HG02943 (cell line): ENCODE data around the gene PAQR7.

Source experiments
- ATAC-seq: cut with Tn5 transposase; IDR thresholded peaks from one replicate; pipeline ENCODE4 v1.9.1; 2021; ENCODE audit warnings: mild to moderate bottlenecking, low read depth, moderate library complexity; ENCODE audit not compliant: unreplicated experiment

PAQR7 gene

DNA sequence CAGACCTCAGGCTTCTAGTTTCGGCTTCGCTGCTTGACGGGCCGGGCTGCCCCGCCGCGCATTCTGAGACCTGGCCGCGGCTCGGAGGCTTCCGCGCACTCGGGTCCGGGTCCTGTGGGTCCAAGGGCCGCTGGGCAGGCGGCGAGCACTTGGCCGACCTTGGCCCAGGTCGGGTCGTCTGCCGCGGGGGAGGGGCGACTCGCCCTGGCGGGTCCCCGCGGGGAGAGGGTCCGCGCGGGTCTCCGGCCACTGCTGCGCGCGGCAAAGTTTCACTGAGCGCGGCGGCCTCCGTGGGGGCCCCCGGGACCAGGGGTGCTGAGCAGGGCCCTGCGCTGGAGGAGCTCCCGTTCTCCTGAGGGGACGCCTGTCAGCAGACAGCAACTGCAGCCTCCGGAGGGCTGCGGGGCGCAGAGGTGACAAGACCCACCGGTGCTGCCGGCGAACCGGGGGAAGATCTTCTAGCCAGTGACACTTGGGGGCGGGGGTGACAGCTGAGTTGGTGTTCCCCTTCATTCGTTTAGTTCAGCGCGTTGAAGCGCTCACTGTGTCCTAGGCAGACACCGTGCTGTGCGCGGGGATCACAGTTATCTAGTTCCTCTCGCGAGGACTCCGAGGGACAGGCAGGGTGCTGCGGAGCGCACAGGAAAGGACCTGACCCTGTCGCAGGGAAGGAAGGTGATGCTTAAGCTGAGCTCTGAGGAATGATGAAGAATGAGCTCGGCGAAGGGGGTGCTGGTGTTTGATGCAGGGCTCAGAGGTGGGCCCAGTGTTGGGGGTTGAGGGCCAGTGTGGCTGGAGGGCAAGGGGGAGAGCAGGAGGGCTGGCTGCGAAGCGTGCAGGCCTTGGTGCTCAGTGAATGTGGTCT lies 55.0 kb downstream of the PAQR7 start:
- ATAC-seq: peak; percentile 32

DNA sequence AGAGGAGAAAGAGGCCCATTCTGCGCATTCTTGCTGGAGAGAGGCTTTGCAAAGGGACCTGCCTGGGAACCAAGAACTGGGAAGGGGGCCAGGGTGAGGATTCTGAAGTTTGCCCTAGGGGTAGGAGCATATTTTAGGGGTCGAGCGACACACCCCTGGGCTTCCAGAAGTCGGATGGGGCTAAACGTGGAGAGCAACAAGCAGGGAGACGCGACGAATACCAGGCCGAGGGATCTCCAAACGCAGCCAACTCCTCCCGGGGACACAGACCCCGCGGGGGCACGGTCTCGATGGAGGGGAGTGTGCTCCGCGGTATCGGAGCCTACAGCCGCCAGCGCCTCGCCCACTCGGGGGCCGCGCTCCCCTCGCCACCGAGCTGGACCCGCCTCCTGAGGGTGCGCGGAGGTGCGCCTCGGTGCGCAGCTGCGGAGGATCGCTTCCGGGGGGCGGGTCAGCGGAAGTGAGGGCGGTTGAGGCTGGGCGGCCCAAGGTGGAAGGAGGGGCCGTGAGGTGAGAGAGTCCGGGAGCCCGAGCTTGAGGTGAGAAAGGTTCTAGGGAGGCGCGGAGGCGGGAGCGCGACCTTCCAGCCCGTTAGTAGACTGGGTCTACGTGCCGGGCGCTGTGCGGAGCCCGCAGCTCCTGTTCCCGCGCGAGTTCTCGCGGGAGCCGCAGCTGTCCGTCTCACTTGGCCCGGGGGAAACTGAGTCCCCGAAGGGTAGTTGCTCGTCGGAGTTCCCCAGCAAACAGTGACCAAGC lies 55.8 kb downstream of the PAQR7 start, which contains the start of gene MTFR1L:
MTFR1L (plus strand) TSS at position 464 of the 756 bp plus-strand sequence. CDS start 3,151 bp downstream, outside the sequence.
- ATAC-seq: peak; percentile 87

DNA sequence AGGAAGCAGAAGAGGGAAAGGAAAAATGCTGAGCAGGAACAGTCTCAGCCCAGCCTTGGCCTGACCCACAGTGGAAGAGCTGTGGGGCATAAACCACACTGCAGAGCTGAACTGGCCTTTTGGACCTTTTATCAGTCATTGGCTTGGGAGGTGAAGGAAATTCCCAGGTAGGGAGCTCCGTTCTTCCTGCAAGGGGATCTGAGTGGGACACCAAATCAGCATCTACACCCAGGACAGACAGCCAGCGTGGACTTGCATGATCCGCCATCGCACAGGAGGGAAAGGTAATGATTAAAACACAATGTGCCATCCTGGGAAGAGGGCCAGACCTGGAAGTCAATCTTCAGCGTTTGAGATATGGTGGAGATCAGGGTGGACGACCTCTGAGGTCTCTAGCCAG lies 56.9 kb downstream of the PAQR7 start:
- ATAC-seq: no peak

DNA sequence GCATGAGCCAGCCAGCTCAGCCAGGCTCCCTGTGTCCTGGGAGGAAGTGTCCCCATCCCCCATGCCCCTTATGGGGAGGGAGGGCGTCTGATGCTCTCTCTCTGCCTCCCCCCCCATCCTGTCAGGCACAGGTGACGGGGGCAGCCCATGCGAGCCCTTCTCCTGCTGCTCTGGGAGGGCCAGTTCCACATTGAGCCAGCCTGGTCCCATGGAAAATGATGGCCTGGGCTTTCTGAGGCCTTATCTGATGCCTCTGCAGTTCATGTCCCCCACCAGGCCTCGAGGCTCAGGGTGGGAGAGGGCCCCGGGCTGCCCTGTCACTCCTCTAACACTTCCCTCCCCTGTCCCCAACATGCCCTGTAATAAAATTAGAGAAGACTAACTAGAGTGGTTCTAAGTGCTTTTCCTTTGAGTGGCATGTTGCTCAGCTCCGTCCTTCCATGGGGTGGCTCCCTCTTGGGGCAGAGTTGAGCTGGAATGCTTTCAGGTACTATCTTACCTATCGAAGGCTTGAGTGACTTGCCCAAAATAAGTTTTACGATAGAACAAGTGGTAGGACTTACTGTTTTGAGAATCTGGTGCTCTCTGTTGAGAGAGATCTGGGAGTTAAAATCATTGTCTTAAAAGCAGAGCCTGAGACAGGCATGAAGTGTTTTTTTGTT lies 57.5 kb downstream of the PAQR7 start:
- ATAC-seq: no peak

DNA sequence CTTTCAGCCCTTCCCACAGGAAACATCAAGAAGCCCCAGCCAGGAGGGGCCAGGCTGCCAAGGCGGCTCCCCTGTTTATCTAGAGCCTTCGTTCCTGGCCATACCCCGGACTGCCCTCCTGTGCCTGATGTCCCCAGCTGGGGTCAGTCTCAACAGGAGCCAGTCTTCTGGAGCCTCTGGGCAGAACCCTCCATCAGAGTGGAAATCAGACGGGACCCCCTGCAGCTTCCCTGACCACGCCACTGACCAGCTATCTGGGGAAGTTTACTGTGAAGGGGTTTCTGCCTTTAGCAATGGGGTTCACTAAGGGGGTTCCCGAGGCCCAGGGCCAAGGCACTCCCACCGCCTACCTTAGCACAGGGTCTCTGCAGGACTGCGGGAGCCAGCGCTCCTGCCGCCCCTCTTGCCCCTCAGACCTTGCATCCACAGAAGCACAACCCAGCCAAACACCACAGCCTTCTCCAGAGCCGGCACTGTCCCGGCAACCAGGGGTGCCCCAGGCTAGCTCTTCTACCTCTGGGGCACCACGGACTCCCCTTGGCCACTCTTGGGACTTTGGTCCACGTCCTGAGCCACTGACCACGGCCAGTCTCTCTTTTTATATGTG lies 59.3 kb downstream of the PAQR7 start:
- no peak for ATAC-seq

DNA sequence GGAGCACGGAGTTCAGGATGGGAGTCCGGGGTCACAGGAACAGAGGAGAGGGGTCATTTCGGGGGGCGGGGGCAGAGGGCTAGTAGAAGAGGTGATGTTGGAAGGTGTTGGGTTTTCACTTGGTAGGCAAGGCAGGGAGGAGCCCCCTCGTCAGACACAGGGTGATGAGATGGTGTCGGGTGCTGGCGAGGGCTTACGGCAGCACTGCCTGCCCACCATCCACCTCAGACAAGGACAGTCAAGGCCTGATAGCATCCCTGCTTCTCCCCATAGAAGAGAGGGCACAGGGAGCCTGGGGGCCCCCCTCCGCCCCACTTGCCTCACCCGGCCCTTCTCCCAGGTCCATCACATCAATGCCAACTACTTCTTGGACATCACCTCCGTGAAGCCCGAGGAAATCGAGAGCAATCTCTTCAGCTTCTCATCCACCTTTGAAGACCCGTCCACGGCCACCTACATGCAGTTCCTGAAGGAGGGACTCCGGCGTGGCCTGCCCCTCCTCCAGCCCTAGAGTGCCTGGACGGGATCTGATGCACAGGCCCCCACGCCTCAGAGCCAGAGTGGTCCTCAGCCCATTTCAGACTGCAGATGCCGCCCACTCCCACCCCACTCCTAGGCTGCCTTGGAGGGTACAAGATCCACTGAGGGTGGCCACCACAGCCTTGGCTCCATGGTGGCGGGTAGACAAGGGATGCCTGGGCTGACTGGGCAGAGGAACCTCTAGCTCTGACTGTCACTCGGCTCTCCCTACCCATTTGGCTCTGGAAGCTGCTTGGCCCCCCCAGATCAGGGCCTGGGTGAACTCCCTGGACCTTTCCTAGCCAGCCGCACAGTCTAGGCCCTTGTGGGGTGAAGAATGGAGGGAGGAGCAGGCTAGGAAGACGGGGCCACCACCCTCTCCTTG lies 60.0 kb downstream of the PAQR7 start:
- no peak for ATAC-seq

DNA sequence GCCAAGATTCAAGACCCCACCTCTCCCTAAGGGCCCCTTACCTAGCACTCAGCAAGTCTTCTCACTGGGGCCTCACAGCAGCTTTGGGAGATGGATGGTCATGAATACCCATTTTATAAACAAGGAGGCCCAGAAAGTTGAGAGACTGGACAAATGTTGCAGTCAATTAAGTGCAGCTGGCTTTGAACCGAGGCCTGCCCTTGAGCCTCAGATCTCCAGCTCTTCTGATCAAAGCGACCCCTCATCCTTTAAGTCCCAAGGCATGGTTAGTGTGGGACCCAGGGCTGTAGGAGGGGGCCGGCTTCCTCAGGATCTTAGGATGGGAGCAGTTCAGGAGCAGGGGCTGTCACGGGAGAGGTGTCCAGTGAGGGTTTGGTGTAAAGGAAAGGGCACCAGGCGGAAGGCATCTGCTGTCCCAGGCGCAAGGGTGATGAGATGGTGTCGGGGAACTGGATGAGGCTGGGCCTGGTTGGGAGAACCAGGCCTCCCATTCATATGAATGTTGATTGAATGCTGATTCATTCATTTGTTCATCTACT lies 60.9 kb downstream of the PAQR7 start:
- no peak for ATAC-seq

DNA sequence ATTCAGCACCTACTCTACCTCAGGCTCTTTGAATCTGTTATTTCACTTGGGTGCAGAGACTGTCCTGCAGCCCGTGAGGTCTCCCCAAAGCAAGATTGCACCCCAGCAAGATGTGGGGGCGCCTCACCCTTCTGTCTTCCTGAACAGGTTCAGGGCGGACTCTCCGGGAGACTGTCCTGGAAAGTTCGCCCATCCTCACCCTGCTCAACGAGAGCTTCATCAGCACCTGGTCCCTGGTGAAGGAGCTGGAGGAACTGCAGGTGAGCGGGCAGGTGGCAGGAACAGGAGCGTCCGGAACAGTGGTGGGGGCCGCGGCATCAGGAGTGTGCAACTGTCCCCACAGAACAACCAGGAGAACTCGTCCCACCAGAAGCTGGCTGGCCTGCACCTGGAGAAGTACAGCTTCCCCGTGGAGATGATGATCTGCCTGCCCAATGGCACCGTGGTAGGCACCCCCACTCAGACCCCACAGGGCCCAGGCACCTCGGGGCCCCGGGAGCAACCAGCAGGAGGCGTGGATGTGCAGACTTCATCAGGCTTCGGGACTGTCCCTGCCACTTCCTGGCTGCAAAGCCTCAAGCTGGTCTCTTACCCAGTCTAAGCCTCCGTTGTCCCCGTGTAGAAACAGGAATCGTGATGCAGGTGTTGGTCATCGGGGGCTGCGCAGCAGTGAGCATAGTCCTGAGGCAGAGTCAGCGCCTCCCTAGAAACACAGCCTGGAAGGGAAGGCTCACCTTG lies 61.6 kb downstream of the PAQR7 start:
- ATAC-seq: no peak

DNA sequence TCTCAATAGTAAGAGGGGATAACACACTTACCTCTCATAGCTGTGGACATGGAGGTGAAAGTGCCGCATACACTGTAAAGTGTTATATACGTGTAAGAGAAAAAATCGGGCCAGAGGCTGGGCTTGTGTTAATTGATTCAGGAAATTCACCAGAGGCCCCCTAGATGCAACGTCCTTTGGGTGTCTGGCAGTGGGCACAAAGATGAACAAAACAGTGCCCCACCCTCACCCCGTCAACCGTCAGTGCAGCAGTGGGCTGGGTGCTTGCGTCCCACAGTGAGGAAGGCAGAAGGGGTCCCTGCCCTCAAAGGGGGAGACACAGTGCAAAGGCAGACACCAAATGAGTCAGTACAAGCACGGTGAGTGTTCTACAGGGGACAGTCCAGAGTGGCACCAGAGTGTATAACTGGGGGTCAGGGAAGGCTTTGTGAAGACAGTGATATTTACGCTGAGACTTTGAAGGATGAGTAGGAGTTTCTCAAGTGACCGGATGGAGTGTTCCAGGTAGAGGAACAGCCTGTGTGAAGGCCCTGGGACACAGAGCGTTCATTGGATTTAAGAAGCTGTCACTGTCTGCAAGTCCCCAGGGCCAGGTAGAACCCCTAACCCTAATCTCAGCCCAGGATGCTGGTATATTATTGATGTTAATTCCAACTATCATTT lies 62.3 kb downstream of the PAQR7 start:
- no peak for ATAC-seq
